GM12872 (cell line): ENCODE measurements around the gene CLCN7.

Experiments
- CTCF ChIP-seq: IDR thresholded peaks from 3 replicates; pipeline ENCODE4 v1.5.1; 2011; ENCODE audit warnings: low read depth, mild to moderate bottlenecking, low read length, moderate library complexity; ENCODE audit not compliant: insufficient read depth

The CLCN7 gene

GRCh38 chr16:1474796-1475551, at the start of gene CLCN7:
CLCN7 (minus strand) TSS chr16:1475028; CDS start chr16:1474974, 54 bp downstream.
- TF ChIP-seq CTCF: no peak

GRCh38 chr16:1524366-1524765, 49.5 kb upstream of the CLCN7 start:
- TF ChIP-seq CTCF: no peak

GRCh38 chr16:1523581-1524245, 48.9 kb upstream of the CLCN7 start:
- TF ChIP-seq CTCF: no peak

- no peak for TF ChIP-seq CTCF
Measured at GRCh38 chr16:1520461-1520860, 45.6 kb upstream of the CLCN7 start.

- TF ChIP-seq CTCF: no peak
Measured at GRCh38 chr16:1519831-1520230, 45.0 kb upstream of the CLCN7 start.

GRCh38 chr16:1518626-1519135, 43.9 kb upstream of the CLCN7 start:
- TF ChIP-seq CTCF: no peak

- TF ChIP-seq CTCF: no peak
Measured at GRCh38 chr16:1514507-1514906, 39.7 kb upstream of the CLCN7 start.
